DMS 273 (cell line): ENCODE results near the gene TAS1R2.
A peak's percentile ranks its signal among the peaks of the same experiment; 100 is the strongest.
"Not testable (repeated sequence)": the region's sequence is repeated elsewhere in the genome, so short reads cannot be mapped to it uniquely, and the experiment has no call there.

Experiments used
- DNase-seq: peaks from one replicate; lab custom pipeline; 2025; ENCODE audit not compliant: unreplicated experiment; lab: John Stamatoyannopoulos, UW

Gene TAS1R2

GRCh38 chr1:18869847-18870594, 10.6 kb upstream of the TAS1R2 start:
- DNase-seq = no peak

GRCh38 chr1:18868801-18869424, 9.5 kb upstream of the TAS1R2 start:
- no peak for DNase-seq

GRCh38 chr1:18868354-18868753, 8.9 kb upstream of the TAS1R2 start:
- DNase-seq = no peak

GRCh38 chr1:18866846-18867245, 7.4 kb upstream of the TAS1R2 start:
- DNase-seq = no peak

- no peak for DNase-seq
Observed at GRCh38 chr1:18866314-18866713, 6.9 kb upstream of the TAS1R2 start.

GRCh38 chr1:18865176-18865575, 5.7 kb upstream of the TAS1R2 start:
- no peak for DNase-seq

- no peak for DNase-seq
Observed at GRCh38 chr1:18861590-18861989, 2.1 kb upstream of the TAS1R2 start.

- no peak for DNase-seq
Observed at GRCh38 chr1:18861082-18861481, 1.6 kb upstream of the TAS1R2 start.

- no peak for DNase-seq
Observed at GRCh38 chr1:18858070-18858688, 1.3 kb downstream of the TAS1R2 start.

- no peak for DNase-seq
Observed at GRCh38 chr1:18856435-18856834, 3.0 kb downstream of the TAS1R2 start.

GRCh38 chr1:18855573-18855972, 3.9 kb downstream of the TAS1R2 start:
- no peak for DNase-seq

- no peak for DNase-seq
Observed at GRCh38 chr1:18854331-18855025, 5.0 kb downstream of the TAS1R2 start.

- DNase-seq = no peak
Observed at GRCh38 chr1:18852501-18852900, 7.0 kb downstream of the TAS1R2 start.

GRCh38 chr1:18849261-18849711, 10.2 kb downstream of the TAS1R2 start:
- DNase-seq = peak; percentile 25

GRCh38 chr1:18847723-18848122, 11.7 kb downstream of the TAS1R2 start:
- not testable (repeated sequence) for DNase-seq

GRCh38 chr1:18840145-18840544, 19.3 kb downstream of the TAS1R2 start:
- no peak for DNase-seq

GRCh38 chr1:18836654-18837053, 22.8 kb downstream of the TAS1R2 start:
- no peak for DNase-seq

- DNase-seq = not testable (repeated sequence)
Observed at GRCh38 chr1:18832319-18832718, 27.1 kb downstream of the TAS1R2 start.

GRCh38 chr1:18831656-18832055, 27.8 kb downstream of the TAS1R2 start:
- DNase-seq = no peak

- DNase-seq = no peak
Observed at GRCh38 chr1:18830596-18830995, 28.9 kb downstream of the TAS1R2 start.

- DNase-seq = no peak
Observed at GRCh38 chr1:18829671-18830070, 29.8 kb downstream of the TAS1R2 start.

GRCh38 chr1:18828224-18828623, 31.2 kb downstream of the TAS1R2 start:
- DNase-seq = no peak
